CD4-positive, alpha-beta T cell (primary cell): ENCODE measurements around the gene ATXN1. TPM values are rescaled to one million over a fixed set of nuclear protein-coding genes. Genes with fewer than 3 reads are reported as not detected.

ENCODE experiments used
- ATAC-seq: fragments of 200-7000 bp; cut with Tn5 transposase; one replicate; pipeline ENCODE4 v1.10.0; 2022; ENCODE audit warnings: mild to moderate bottlenecking; ENCODE audit not compliant: poor library complexity
- CTCF ChIA-PET: fragments of 350-600 bp; sonication (Branson Sonifier 250); formaldehyde crosslinking; loops from one replicate; lab custom pipeline; 2021; ENCODE audit warnings: antibody characterized with exemption, inconsistent platforms; lab: Charles Lee
- POLR2A ChIA-PET: fragments of 350-600 bp; sonication (Branson Sonifier 250); formaldehyde crosslinking; loops from one replicate; lab custom pipeline; 2021; ENCODE audit warnings: antibody characterized with exemption, inconsistent platforms; lab: Charles Lee
- DNase-seq, 14 experiments: peaks; one replicate each; pipeline ENCODE4 v3.0.0-alpha.2; 2013 to 2020; ENCODE audit warnings: mixed read lengths in 2 of 14
- H3K27ac ChIP-seq, 2 donors: one replicate each; pipeline versions ENCODE4 v1.5.1 to v1.7.0; 2013; ENCODE audit warnings: low read length in 2 of 2, low read depth in 1 of 2, mild to moderate bottlenecking in 1 of 2
- H3K27me3 ChIP-seq, 2 experiments: 1 replicate in 1 of 2; 2 replicates in 1 of 2; pipeline versions ENCODE4 v1.6.1 to v1.7.0; 2013; ENCODE audit warnings: low read length in 2 of 2, control low read depth in 1 of 2, mild to moderate bottlenecking in 1 of 2, moderate library complexity in 1 of 2; ENCODE audit not compliant: insufficient read depth in 2 of 2, control insufficient read depth in 1 of 2
- H3K36me3 ChIP-seq: one replicate; pipeline ENCODE4 v1.6.1; 2013; ENCODE audit warnings: low read length, control low read depth; ENCODE audit not compliant: insufficient read depth
- H3K4me1 ChIP-seq: one replicate; pipeline ENCODE4 v1.6.1; 2013; ENCODE audit warnings: low read length, control low read depth; ENCODE audit not compliant: insufficient read depth
- H3K4me3 ChIP-seq: one replicate; pipeline ENCODE4 v1.5.1; 2013; ENCODE audit warnings: mild to moderate bottlenecking, low read length, moderate library complexity
- H3K9me3 ChIP-seq, 2 experiments: 1 replicate in 1 of 2; 2 replicates in 1 of 2; pipeline versions ENCODE4 v1.6.1 to v1.7.0; 2013; ENCODE audit warnings: low read length in 2 of 2, mild to moderate bottlenecking in 2 of 2, control low read depth in 1 of 2, moderate library complexity in 1 of 2; ENCODE audit not compliant: control insufficient read depth in 1 of 2, insufficient read depth in 1 of 2
- H3K27ac Mint-ChIP-seq: one replicate; pipeline ENCODE4 v1.8.0; 2020; ENCODE audit warnings: mixed read lengths
- H3K27me3 Mint-ChIP-seq: one replicate; pipeline ENCODE4 v1.8.0; 2021; ENCODE audit warnings: mixed read lengths
- H3K36me3 Mint-ChIP-seq: one replicate; pipeline ENCODE4 v1.8.0; 2021; ENCODE audit warnings: low read depth, mixed read lengths
- H3K4me1 Mint-ChIP-seq: one replicate; pipeline ENCODE4 v1.8.0; 2021; ENCODE audit warnings: low read depth, mixed read lengths
- H3K4me3 Mint-ChIP-seq: one replicate; pipeline ENCODE4 v1.8.0; 2020; ENCODE audit warnings: mild to moderate bottlenecking, mixed read lengths
- H3K9me3 Mint-ChIP-seq: one replicate; pipeline ENCODE4 v1.8.0; 2020; ENCODE audit warnings: mixed read lengths
- CTCF ChIP-seq: fragments of 200-600 bp; IDR thresholded peaks from one replicate; pipeline ENCODE4 v1.8.0; 2022; ENCODE audit warnings: antibody characterized with exemption, mild to moderate bottlenecking
- intact Hi-C, 2 experiments: fragments of 100-400 bp; cut with DNase I in 1 of 2; cut with micrococcal nuclease in 1 of 2; formaldehyde crosslinking; loops; one replicate each; pipeline versions ENCODE4 v1.15.1 to v1.9.0; 2023 to 2025; cut with DNase I, micrococcal nuclease
- total RNA-seq, 174 experiments: library from RNA in 2 of 174; stranded (reverse) in 2 of 174; gene quantifications; one replicate each; pipeline ENCODE4 v1.2.3 and lab custom pipeline; 2021 to 2026

Gene ATXN1
- total RNA-seq, 2 experiments from 2014 or later = 74.2 to 76.7 TPM

GRCh38 chr6:16413399-16413798 lies 347.9 kb downstream of the ATXN1 start:
- Mint-ChIP-seq H3K4me1 (peaks cover 36% of the 10 kb centered on the region), H3K27ac (peak overlapping the region; percentile 80), H3K36me3 (no peaks in the 10 kb centered on the region), H3K4me3 (peak overlapping the region; percentile 88), H3K9me3 (no peaks in the 10 kb centered on the region), H3K27me3 (no peaks in the 10 kb centered on the region)
- no peaks in the 10 kb centered on the region for H3K9me3 ChIP-seq
- ChIA-PET CTCF (interaction anchor here (1.1 to 2.4 kb wide), 6 partner anchors 10 to 350 kb away, joined by 3 to 8 read pairs (median 4); partner anchors contain the start of gene ATXN1), POLR2A (interaction anchor here (0.6 to 1.2 kb wide), 3 partner anchors 41 to 349 kb away, joined by 3 to 4 read pairs (median 3); no protein-coding TSS in a partner anchor)
- H3K27ac ChIP-seq = peak overlapping the region; percentile 3 to 4
- intact Hi-C loops = loop anchor here (5.0 kb wide), 2 partner anchors 81 to 99 kb away; no protein-coding TSS in a partner anchor
- H3K27me3 ChIP-seq = no peaks in the 10 kb centered on the region
- no peak for TF ChIP-seq CTCF
- peak overlapping the region; percentile 44 for H3K4me3 ChIP-seq
- no peaks in the 10 kb centered on the region for H3K36me3 ChIP-seq
- peak; percentile 55 for ATAC-seq
- H3K4me1 ChIP-seq = peaks cover 15% of the 10 kb centered on the region
- peak in 5 of 14 experiments; percentile 4 to 72 (median 51) for DNase-seq

GRCh38 chr6:16412982-16413381 lies 348.3 kb downstream of the ATXN1 start:
- DNase-seq = no peak
- intact Hi-C loops = loop anchor here (5.0 kb wide), 2 partner anchors 81 to 99 kb away; no protein-coding TSS in a partner anchor
- H3K36me3 ChIP-seq = peaks cover 2% of the 10 kb centered on the region
- ChIA-PET CTCF (interaction anchor here (1.1 to 2.4 kb wide), 4 partner anchors 9 to 350 kb away, joined by 3 to 8 read pairs (median 4); no protein-coding TSS in a partner anchor), POLR2A (interaction anchor here (1.0 kb wide), 1 partner anchor 346 kb away, joined by 3 read pairs; no protein-coding TSS in a partner anchor)
- Mint-ChIP-seq H3K27ac (peak overlapping the region; percentile 80), H3K4me3 (peak overlapping the region; percentile 88), H3K4me1 (peaks cover 36% of the 10 kb centered on the region), H3K9me3 (no peaks in the 10 kb centered on the region), H3K27me3 (no peaks in the 10 kb centered on the region), H3K36me3 (no peaks in the 10 kb centered on the region)
- no peak for TF ChIP-seq CTCF
- no peak for ATAC-seq
- H3K9me3 ChIP-seq = no peaks in the 10 kb centered on the region
- H3K27me3 ChIP-seq = no peaks in the 10 kb centered on the region
- peak overlapping the region; percentile 44 for H3K4me3 ChIP-seq
- H3K27ac ChIP-seq = peak overlapping the region in 1 of 2 donors; percentile 4
- peaks cover 15% of the 10 kb centered on the region for H3K4me1 ChIP-seq

DNA sequence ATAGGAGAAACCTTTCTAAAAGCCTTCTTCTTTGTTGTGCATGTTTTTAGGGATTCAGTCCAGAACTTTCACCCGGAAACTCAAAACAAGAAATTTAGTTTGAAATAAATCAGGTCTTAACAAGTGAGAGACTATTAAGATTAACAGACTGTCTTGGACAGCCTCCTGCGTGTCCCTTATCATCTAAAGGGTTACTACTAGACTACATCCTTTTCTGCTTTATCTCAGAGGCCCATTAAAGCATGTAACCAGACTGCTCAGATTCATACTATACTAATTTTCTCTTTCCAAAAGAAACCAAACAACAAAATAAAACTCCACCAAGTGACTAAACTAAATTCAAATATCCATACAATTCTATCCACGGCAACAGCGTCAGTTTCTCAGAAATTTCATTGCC lies 349.1 kb downstream of the ATXN1 start:
- peaks cover 36% of the 10 kb centered on the region for H3K4me1 Mint-ChIP-seq

More for the DNA sequence above, 349.1 kb downstream of the ATXN1 start:
- Histone ChIP-seq H3K9me3 (no peaks in the 10 kb centered on the region), H3K27ac (no peak overlapping the region), H3K27me3 (no peaks in the 10 kb centered on the region), H3K4me3 (no peak overlapping the region), H3K4me1 (peaks cover 15% of the 10 kb centered on the region), H3K36me3 (peaks cover 4% of the 10 kb centered on the region)
- intact Hi-C loops = loop anchor here (5.0 kb wide), 2 partner anchors 80 to 100 kb away; no protein-coding TSS in a partner anchor
- POLR2A ChIA-PET = no interaction called here
- no peak for TF ChIP-seq CTCF
- H3K27ac Mint-ChIP-seq = peak overlapping the region; percentile 80
- no peaks in the 10 kb centered on the region for H3K36me3 Mint-ChIP-seq
- H3K9me3 Mint-ChIP-seq = no peaks in the 10 kb centered on the region
- H3K4me3 Mint-ChIP-seq = no peak overlapping the region
- DNase-seq = no peak
- ATAC-seq = no peak
- CTCF ChIA-PET = interaction anchor here (1.0 to 1.7 kb wide), 2 partner anchors 70 to 359 kb away, joined by 3 to 4 read pairs; no protein-coding TSS in a partner anchor
- no peaks in the 10 kb centered on the region for H3K27me3 Mint-ChIP-seq
